Measurements from ENCODE around the gene EXOSC10. TPM values are rescaled to one million over a fixed set of nuclear protein-coding genes. Genes with fewer than 3 reads are reported as not detected.

Gene EXOSC10
- total and polyA plus RNA-seq, 2 of the 4 experiments (the other 2 are of a cell fraction) = 64.5 to 66.0 TPM

DNA sequence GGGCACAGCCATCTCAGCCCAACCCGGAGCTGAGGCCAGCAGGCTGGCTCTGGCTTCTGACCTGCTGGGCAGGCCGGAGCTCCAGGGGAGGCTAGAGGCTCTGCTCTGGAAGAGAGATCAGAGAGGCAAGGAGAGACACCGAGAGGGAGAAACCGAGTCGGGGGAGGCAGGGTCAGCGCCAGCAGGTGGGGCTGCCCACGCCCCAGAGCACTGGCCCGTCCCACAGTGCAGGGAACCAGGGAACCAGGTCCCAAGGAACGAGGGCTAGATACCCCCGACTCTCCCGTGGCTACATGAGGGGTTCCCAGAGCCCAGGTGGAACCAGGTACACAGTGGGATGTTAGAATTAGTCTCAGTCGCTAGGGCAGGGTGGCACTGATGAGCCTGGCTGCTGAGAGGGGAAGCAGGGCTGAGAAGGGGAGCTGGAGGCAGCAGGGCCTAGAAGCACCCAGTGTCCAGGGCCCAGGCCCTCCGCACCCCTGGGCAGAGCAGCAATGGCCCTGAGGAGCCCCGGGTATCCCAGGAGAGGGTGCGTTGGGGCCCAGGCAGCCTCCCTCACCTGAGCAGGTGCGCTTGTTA is 54.7 kb downstream of the EXOSC10 start:
- Histone ChIP-seq H3K4me3 (ENCODE audit: insufficient read depth, low read depth, low read length) (no peak overlapping the region), H4K20me1 (ENCODE audit: insufficient read depth, low read length) (no peaks in the 10 kb centered on the region), H4K91ac (ENCODE audit: insufficient read depth, low read depth, low read length) (no peak overlapping the region), H2BK15ac (ENCODE audit: low read depth, low read length) (no peak overlapping the region), H2BK120ac (ENCODE audit: low read depth, low read length) (no peak overlapping the region), H3K4me1 (ENCODE audit: control insufficient read depth, insufficient read depth, low read length) (no peaks in the 10 kb centered on the region), H2AK5ac (ENCODE audit: low read depth, low read length) (no peak overlapping the region), H4K8ac (ENCODE audit: low read depth in 2 of 2, low read length in 2 of 2) (no peak overlapping the region), H3K4me2 (ENCODE audit: low read depth, low read length) (no peak overlapping the region), H3K14ac (replicated peaks; ENCODE audit: low read depth, low read length) (no peak overlapping the region), H2BK5ac (ENCODE audit: low read depth, low read length, poor library complexity, severe bottlenecking) (no peak overlapping the region), H2AK9ac (replicated peaks; ENCODE audit: low read depth, low read length, poor library complexity) (no peak overlapping the region), H2BK20ac (ENCODE audit: low read depth, low read length) (no peak overlapping the region), H3K23ac (ENCODE audit: low read depth, low read length) (no peak overlapping the region), H3K56ac (ENCODE audit: extremely low read depth, insufficient read depth, low read length) (no peak overlapping the region), H3K18ac (ENCODE audit: low read depth, low read length) (no peak overlapping the region), H3K27me3 (ENCODE audit: control insufficient read depth, insufficient read depth, low read length) (no peaks in the 10 kb centered on the region; the same call in 1 of the 2 replicates), H2AFZ (replicated peaks; ENCODE audit: low read length, poor library complexity) (peak overlapping the region; percentile 21), H3K4ac (ENCODE audit: low read depth, low read length) (no peak overlapping the region), H3K79me1 (ENCODE audit: low read depth in 1 of 2, low read length in 2 of 2) (no peaks in the 10 kb centered on the region), H4K5ac (ENCODE audit: low read depth, low read length) (no peak overlapping the region), H3K9me3 (ENCODE audit: control insufficient read depth, insufficient read depth, low read length) (no peaks in the 10 kb centered on the region), H3K9ac (ENCODE audit: low read depth, low read length) (no peak overlapping the region), H3K36me3 (ENCODE audit: control insufficient read depth, insufficient read depth, low read length) (no peaks in the 10 kb centered on the region), H3K27ac (ENCODE audit: insufficient read depth, low read length) (no peak overlapping the region), H3K9me1 (ENCODE audit: insufficient read depth, low read length) (no peaks in the 10 kb centered on the region)
- dilution Hi-C loops (cut with HindIII; ENCODE audit: low sequenced_read_pairs, unreplicated experiment) = no loop called here
- intact Hi-C loops (cut with micrococcal nuclease) = no loop called here
- CTCF ChIA-PET = no interaction called here
- WGBS, 2 experiments (ENCODE audit: extremely low coverage in 2 of 2, insufficient read length in 1 of 2) = 69% methylated on average over 9 of the region's 16 CpGs; no CpG with 5 or more reads in 1 of the 2 experiments
- no peak for DNase-seq
- POLR2A ChIA-PET (ENCODE audit: unreplicated experiment) = no interaction called here
- no TSS peak for BruUV-seq (replicated peaks)
- in situ Hi-C loops (cut with MboI; ENCODE audit: low sequenced_read_pairs) = no loop called here
- no peak for ATAC-seq (ENCODE audit: low read depth)
- TF ChIP-seq RAD21 (IDR thresholded peaks at IDR 0.05; ENCODE audit: low read length) = no peak
- TF ChIP-seq POLR2A (IDR thresholded peaks at IDR 0.05; ENCODE audit: low read depth, low read length) = no peak
- TF ChIP-seq USF2 (IDR thresholded peaks at IDR 0.05; ENCODE audit: low read depth, low read length) = no peak
- no peak for TF ChIP-seq CTCF (conservative IDR thresholded peaks at IDR 0.05; ENCODE audit: low read depth, low read length)
- no peak for TF ChIP-seq BHLHE40 (IDR thresholded peaks at IDR 0.05; ENCODE audit: low read depth, low read length)
- TF ChIP-seq MAZ (IDR thresholded peaks at IDR 0.05; ENCODE audit: borderline replicate concordance, low read depth, low read length) = no peak
- TF ChIP-seq, protein P1, sequence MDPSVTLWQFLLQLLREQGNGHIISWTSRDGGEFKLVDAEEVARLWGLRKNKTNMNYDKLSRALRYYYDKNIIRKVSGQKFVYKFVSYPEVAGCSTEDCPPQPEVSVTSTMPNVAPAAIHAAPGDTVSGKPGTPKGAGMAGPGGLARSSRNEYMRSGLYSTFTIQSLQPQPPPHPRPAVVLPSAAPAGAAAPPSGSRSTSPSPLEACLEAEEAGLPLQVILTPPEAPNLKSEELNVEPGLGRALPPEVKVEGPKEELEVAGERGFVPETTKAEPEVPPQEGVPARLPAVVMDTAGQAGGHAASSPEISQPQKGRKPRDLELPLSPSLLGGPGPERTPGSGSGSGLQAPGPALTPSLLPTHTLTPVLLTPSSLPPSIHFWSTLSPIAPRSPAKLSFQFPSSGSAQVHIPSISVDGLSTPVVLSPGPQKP (IDR thresholded peaks at IDR 0.05; ENCODE audit: borderline replicate concordance, low read depth, low read length) = no peak
- no peak for TF ChIP-seq RCOR1 (IDR thresholded peaks at IDR 0.05; ENCODE audit: insufficient replicate concordance, low read length)

All from IMR-90 (cell line).